Esophagus squamous epithelium (tissue), 5 donors: ENCODE measurements around the gene FHIT. TPM values are rescaled to one million over a fixed set of nuclear protein-coding genes. Genes with fewer than 3 reads are reported as not detected.

Experiments
- DNase-seq: peaks from one replicate; lab custom pipeline; 2025; lab: John Stamatoyannopoulos, UW
- H3K27ac ChIP-seq, 4 donors: fragments of 200-600 bp; sonication (generic); one replicate each; pipeline ENCODE4 v1.5.1; 2016 to 2019; ENCODE audit warnings: mild to moderate bottlenecking in 1 of 4
- H3K27me3 ChIP-seq, 4 donors: fragments of 200-600 bp; sonication (generic); 1 replicate in 3 of 4; 2 replicates in 1 of 4; pipeline versions ENCODE4 v1.5.1 to v1.6.0; 2017 to 2021; ENCODE audit warnings: antibody characterized with exemption in 1 of 4
- H3K36me3 ChIP-seq, 3 donors: fragments of 200-600 bp; sonication (generic); one replicate each; pipeline ENCODE4 v1.5.1; 2016 to 2019
- H3K4me1 ChIP-seq, 3 donors: fragments of 200-600 bp; sonication (generic); one replicate each; pipeline ENCODE4 v1.5.1; 2017 to 2019
- H3K4me3 ChIP-seq, 4 donors: fragments of 200-600 bp; sonication (generic); 1 replicate in 3 of 4; 2 replicates in 1 of 4; pipeline ENCODE4 v1.5.1; 2016 to 2019; ENCODE audit warnings: mild to moderate bottlenecking in 2 of 4, moderate library complexity in 1 of 4
- H3K9me3 ChIP-seq, 3 donors: fragments of 200-600 bp; sonication (generic); one replicate each; pipeline ENCODE4 v1.5.1; 2016 to 2019
- CTCF ChIP-seq, 6 experiments: fragments of 450-650 bp in 4 of 6; fragments of 200-600 bp in 2 of 6; sonication (generic) in 2 of 6; IDR thresholded peaks; one replicate each; pipeline ENCODE4 v1.5.1; 2016 to 2019; ENCODE audit warnings: antibody characterized with exemption in 6 of 6, mild to moderate bottlenecking in 4 of 6, moderate library complexity in 4 of 6
- POLR2A ChIP-seq, 4 donors: fragments of 450-650 bp; IDR thresholded peaks; one replicate each; pipeline ENCODE4 v1.6.1; 2017; ENCODE audit warnings: antibody characterized with exemption in 4 of 4, mild to moderate bottlenecking in 4 of 4, moderate library complexity in 3 of 4
- WGBS, 2 donors: methylation state at CpG; one replicate each; pipeline ENCODE4 v1.1.5; 2018; 5-methylcytosine and 5-hydroxymethylcytosine counted together
- intact Hi-C: fragments of 100-400 bp; cut with DNase I; formaldehyde crosslinking; loops from one replicate; pipeline ENCODE4 v1.15.0; 2022
- total RNA-seq, 4 donors: library from RNA; depleted of rRNA; stranded (reverse); fragments of >200 nt; gene quantifications; one replicate each; pipeline ENCODE4 v1.1.0, GENCODE V29; 2016
- donor health status: DM: yes; HTN: yes; CAD: no.

Gene FHIT
- total RNA-seq, 4 donors from 2014 or later: 0.64 to 5.7 (median 3.1) TPM

GRCh38 chr3:60841355-60841754 lies 409.9 kb downstream of the FHIT start:
- 82% methylated on average over 2 of the region's 2 CpGs for WGBS, 2 donors
- TF ChIP-seq POLR2A (IDR thresholded peaks at IDR 0.05): no peak
- TF ChIP-seq CTCF (IDR thresholded peaks at IDR 0.05): no peak
- DNase-seq: no peak
- intact Hi-C loops: no loop called here
- H3K9me3 ChIP-seq: no peaks in the 10 kb centered on the region
- H3K27me3 ChIP-seq: no peaks in the 10 kb centered on the region
- no peaks in the 10 kb centered on the region for H3K36me3 ChIP-seq
- H3K27ac ChIP-seq: no peak overlapping the region
- no peak overlapping the region for H3K4me3 ChIP-seq
- H3K4me1 ChIP-seq: no peaks in the 10 kb centered on the region

- Histone ChIP-seq H3K4me1 (no peaks in the 10 kb centered on the region), H3K27me3 (no peaks in the 10 kb centered on the region), H3K9me3 (no peaks in the 10 kb centered on the region), H3K4me3 (no peak overlapping the region), H3K36me3 (no peaks in the 10 kb centered on the region), H3K27ac (no peak overlapping the region)
- WGBS, 2 donors: 70 to 81% methylated on average over 4 of the region's 4 CpGs
- TF ChIP-seq POLR2A (IDR thresholded peaks at IDR 0.05) (no peak), CTCF (IDR thresholded peaks at IDR 0.05) (no peak)
- intact Hi-C loops: no loop called here
- no peak for DNase-seq
Measured at GRCh38 chr3:60839246-60839645, 412.0 kb downstream of the FHIT start.

DNA sequence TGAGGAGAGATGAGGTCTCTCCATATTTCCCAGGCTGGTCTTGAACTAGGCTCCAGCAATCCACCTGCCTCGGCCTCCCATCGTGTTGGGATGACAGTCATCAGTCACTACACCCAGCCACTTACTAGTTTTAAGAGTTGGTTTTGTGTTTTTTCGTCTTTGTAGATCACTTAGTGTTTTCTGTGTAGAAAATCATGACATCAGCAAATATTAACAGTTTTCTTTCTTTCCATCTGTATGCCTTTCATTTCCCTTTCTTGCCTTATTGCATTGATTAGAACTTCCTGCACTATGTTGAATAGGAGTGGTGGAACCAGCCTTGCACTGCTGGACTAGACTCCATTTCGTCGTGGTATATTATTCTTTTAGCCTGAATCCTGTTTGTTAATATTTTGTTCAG lies 415.5 kb downstream of the FHIT start:
- Histone ChIP-seq H3K4me1 (no peaks in the 10 kb centered on the region), H3K27me3 (no peaks in the 10 kb centered on the region), H3K27ac (no peak overlapping the region), H3K9me3 (no peaks in the 10 kb centered on the region), H3K4me3 (no peak overlapping the region), H3K36me3 (no peaks in the 10 kb centered on the region)
- no peak for TF ChIP-seq CTCF (IDR thresholded peaks at IDR 0.05)
- TF ChIP-seq POLR2A (IDR thresholded peaks at IDR 0.05): no peak
- DNase-seq: no peak
- 92 to 95% methylated on average over 5 of the region's 5 CpGs for WGBS, 2 donors
- intact Hi-C loops: no loop called here

DNA sequence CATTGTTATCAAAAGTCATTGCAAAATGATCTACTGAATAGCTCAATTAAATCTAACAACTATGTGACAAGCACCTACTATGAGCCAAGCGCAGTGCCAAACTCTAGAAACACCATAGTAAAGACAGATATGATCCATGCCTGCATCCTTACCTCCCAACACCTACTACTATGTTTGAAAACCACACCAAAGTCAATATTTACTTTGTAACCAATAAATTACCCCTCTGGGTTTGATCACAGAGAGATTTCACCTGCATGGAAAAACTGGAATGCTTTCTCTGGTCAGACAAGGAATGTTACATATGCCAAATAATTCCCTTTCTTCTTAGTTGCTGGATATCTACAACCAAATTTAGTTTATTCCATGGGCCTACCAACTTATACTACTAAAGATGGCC lies 422.2 kb downstream of the FHIT start:
- Histone ChIP-seq H3K36me3 (no peaks in the 10 kb centered on the region), H3K9me3 (no peaks in the 10 kb centered on the region), H3K27me3 (no peaks in the 10 kb centered on the region), H3K4me1 (no peaks in the 10 kb centered on the region), H3K27ac (no peak overlapping the region), H3K4me3 (no peak overlapping the region)
- no peak for DNase-seq
- WGBS, 2 donors: 81 to 85% methylated on average over 1 of the region's 1 CpG
- intact Hi-C loops: no loop called here
- no peak for TF ChIP-seq POLR2A (IDR thresholded peaks at IDR 0.05)
- TF ChIP-seq CTCF (IDR thresholded peaks at IDR 0.05): no peak

DNA sequence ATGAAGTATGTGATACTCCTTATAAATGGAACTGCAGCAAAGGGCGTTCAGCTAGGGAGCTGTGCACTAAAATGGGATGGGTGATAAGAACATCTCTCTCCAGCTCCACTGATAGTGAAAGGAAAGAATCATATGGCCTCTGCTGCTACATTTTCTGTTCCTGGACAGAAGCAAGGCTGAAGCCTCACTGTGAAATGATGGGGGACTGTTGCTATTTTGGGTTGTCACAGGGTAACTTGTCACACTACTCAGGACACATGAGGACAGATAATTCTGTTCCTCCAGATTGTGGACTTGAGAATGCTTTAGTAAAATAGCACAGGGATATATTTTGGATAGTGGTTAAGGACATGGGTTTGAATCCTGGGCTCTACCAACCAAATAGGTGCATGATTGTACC lies 423.6 kb downstream of the FHIT start:
- Histone ChIP-seq H3K9me3 (no peaks in the 10 kb centered on the region), H3K36me3 (no peaks in the 10 kb centered on the region), H3K27ac (no peak overlapping the region), H3K4me1 (no peaks in the 10 kb centered on the region), H3K27me3 (no peaks in the 10 kb centered on the region), H3K4me3 (no peak overlapping the region)
- intact Hi-C loops: no loop called here
- WGBS, 2 donors: 91 to 94% methylated on average over 1 of the region's 1 CpG
- no peak for DNase-seq
- no peak for TF ChIP-seq CTCF (IDR thresholded peaks at IDR 0.05)
- TF ChIP-seq POLR2A (IDR thresholded peaks at IDR 0.05): no peak
